Fibroblast of lung (primary cell): ENCODE measurements around the gene EGLN3. TPM values are rescaled to one million over a fixed set of nuclear protein-coding genes. Genes with fewer than 3 reads are reported as not detected.

Source experiments
- DNase-seq, 2 donors: peaks; one replicate each; pipeline versions ENCODE4 v3.0.0 to v3.0.0-alpha.2; 2010; ENCODE audit warnings: low read depth in 2 of 2
- H2AFZ ChIP-seq: 2 replicates; pipeline ENCODE4 v1.5.1; 2012; ENCODE audit warnings: low read length, control low read depth, inconsistent platforms
- H3K27ac ChIP-seq: 2 replicates; pipeline ENCODE4 v1.5.1; 2011; ENCODE audit warnings: low read length, control low read depth; ENCODE audit not compliant: insufficient read depth
- H3K27me3 ChIP-seq: 2 replicates; pipeline ENCODE4 v1.5.1; 2011; ENCODE audit warnings: mild to moderate bottlenecking, low read length; ENCODE audit not compliant: control insufficient read depth, insufficient read depth
- H3K36me3 ChIP-seq: 2 replicates; pipeline ENCODE4 v1.5.1; 2011; ENCODE audit warnings: low read length; ENCODE audit not compliant: control insufficient read depth, insufficient read depth
- H3K4me1 ChIP-seq: 2 replicates; pipeline ENCODE4 v1.5.1; 2011; ENCODE audit warnings: low read length; ENCODE audit not compliant: control insufficient read depth, insufficient read depth; ENCODE audit errors: extremely low read depth
- H3K4me2 ChIP-seq: 2 replicates; pipeline ENCODE4 v1.5.1; 2011; ENCODE audit warnings: low read length, control low read depth; ENCODE audit not compliant: insufficient read depth; ENCODE audit errors: extremely low read depth
- H3K4me3 ChIP-seq, 4 experiments: fragments of 200-600 bp in 1 of 4; sonication (generic) in 1 of 4; replicated peaks in 1 of 4; 2 replicates each; pipeline ENCODE4 v1.5.1; 2011 to 2016; ENCODE audit warnings: low read length in 4 of 4, low read depth in 3 of 4, mild to moderate bottlenecking in 3 of 4, control low read depth in 2 of 4, inconsistent platforms in 1 of 4, mixed read lengths in 1 of 4; ENCODE audit not compliant: insufficient read depth in 1 of 4; ENCODE audit errors: control extremely low read depth in 1 of 4
- H3K79me2 ChIP-seq: 2 replicates; pipeline ENCODE4 v1.5.1; 2012; ENCODE audit warnings: mild to moderate bottlenecking, low read length, inconsistent platforms; ENCODE audit not compliant: control insufficient read depth, insufficient read depth
- H3K9ac ChIP-seq: 2 replicates; pipeline ENCODE4 v1.5.1; 2011; ENCODE audit warnings: mild to moderate bottlenecking, low read length, control low read depth; ENCODE audit not compliant: insufficient read depth
- H3K9me3 ChIP-seq: 2 replicates; pipeline ENCODE4 v1.5.1; 2012; ENCODE audit warnings: low read depth, low read length; ENCODE audit not compliant: control insufficient read depth, insufficient read depth
- H4K20me1 ChIP-seq: 2 replicates; pipeline ENCODE4 v1.5.1; 2011; ENCODE audit warnings: low read length; ENCODE audit not compliant: control insufficient read depth, insufficient read depth; ENCODE audit errors: extremely low read depth
- EZH2 ChIP-seq: IDR thresholded peaks from 2 replicates; pipeline ENCODE4 v1.5.1; 2012; ENCODE audit warnings: low read length, control low read depth, mild to moderate bottlenecking; ENCODE audit errors: missing control alignments
- polyA plus RNA-seq, 2 donors: library from polyadenylated mRNA; depleted of rRNA in 1 of 2; stranded (reverse) in 1 of 2; unstranded in 1 of 2; fragments of >200 nt; gene quantifications; 2 replicates each; pipeline ENCODE4 v1.2.1, GENCODE V29; 2011 to 2012; ENCODE audit warnings: missing spikeins in 1 of 2
- total RNA-seq: library from RNA; depleted of rRNA; stranded (reverse); fragments of >200 nt; gene quantifications from 2 replicates; pipeline ENCODE4 v1.2.1, GENCODE V29; 2014
- TF ChIP-seq, protein P1 (sequence below), 2 donors: IDR thresholded peaks in 1 of 2; conservative IDR thresholded peaks in 1 of 2; 1 replicate in 1 of 2; 2 replicates in 1 of 2; pipeline ENCODE4 v1.5.1; 2011 to 2012; ENCODE audit warnings: low read length in 2 of 2, control low read depth in 1 of 2, inconsistent platforms in 1 of 2, low read depth in 1 of 2, mild to moderate bottlenecking in 1 of 2

EGLN3 gene
- total and polyA plus RNA-seq, 2 donors (not counting 1 experiment from before 2014, with no cell fraction given), result 0.08 to 0.66 TPM

DNA sequence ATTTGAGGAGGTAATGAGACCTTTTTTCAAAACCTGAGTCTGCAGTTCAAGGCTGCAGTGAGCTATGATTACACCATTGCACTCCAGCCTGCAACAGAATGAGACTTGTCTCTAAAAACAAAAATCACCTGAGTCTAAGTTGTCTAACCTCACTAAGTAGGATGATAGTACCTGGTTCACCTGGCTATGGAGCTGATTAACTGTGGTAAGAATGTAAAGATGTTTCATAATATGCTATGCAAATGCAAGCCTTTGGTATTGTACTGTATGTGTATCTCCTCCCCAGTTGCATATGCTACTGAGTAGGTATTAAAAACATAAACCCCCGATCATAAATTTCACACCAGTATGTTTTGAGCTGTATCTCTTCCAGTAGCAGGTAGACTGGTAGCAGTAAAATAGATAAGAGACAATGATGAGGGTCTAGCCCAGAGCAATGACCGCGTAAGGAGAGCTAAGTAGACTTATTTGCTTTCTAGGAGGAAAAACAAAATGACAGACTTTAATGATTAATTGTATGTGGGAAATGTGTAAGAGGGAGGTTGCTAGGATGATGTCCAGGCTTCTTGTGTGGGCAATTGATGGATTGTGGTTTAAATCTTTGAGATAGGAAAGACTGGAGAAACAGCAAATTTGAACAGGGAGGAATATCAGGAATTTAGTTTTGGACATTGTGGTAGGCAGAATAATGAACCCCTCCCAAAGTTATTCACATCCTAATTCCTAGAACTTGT is 41.6 kb upstream of the EGLN3 start:
- no peaks in the 10 kb centered on the region for H3K27me3 ChIP-seq
- H3K27ac ChIP-seq, result no peak overlapping the region
- DNase-seq, result peak in 1 of 2 donors; percentile 80
- H2AFZ ChIP-seq, result no peak overlapping the region
- H3K36me3 ChIP-seq, result no peaks in the 10 kb centered on the region
- TF ChIP-seq, protein P1, sequence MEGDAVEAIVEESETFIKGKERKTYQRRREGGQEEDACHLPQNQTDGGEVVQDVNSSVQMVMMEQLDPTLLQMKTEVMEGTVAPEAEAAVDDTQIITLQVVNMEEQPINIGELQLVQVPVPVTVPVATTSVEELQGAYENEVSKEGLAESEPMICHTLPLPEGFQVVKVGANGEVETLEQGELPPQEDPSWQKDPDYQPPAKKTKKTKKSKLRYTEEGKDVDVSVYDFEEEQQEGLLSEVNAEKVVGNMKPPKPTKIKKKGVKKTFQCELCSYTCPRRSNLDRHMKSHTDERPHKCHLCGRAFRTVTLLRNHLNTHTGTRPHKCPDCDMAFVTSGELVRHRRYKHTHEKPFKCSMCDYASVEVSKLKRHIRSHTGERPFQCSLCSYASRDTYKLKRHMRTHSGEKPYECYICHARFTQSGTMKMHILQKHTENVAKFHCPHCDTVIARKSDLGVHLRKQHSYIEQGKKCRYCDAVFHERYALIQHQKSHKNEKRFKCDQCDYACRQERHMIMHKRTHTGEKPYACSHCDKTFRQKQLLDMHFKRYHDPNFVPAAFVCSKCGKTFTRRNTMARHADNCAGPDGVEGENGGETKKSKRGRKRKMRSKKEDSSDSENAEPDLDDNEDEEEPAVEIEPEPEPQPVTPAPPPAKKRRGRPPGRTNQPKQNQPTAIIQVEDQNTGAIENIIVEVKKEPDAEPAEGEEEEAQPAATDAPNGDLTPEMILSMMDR (conservative IDR thresholded peaks at IDR 0.05 in 1 of 2, IDR thresholded peaks at IDR 0.05 in 1 of 2; ENCODE audit: low read depth in 1 of 2, low read length in 2 of 2), result no peak
- no peak for TF ChIP-seq EZH2
- no peaks in the 10 kb centered on the region for H3K4me1 ChIP-seq
- no peaks in the 10 kb centered on the region for H3K9me3 ChIP-seq
- no peak overlapping the region for H3K4me2 ChIP-seq
- H3K4me3 ChIP-seq, result no peak overlapping the region
- no peak overlapping the region for H3K9ac ChIP-seq
- H3K79me2 ChIP-seq, result no peaks in the 10 kb centered on the region
- no peaks in the 10 kb centered on the region for H4K20me1 ChIP-seq

DNA sequence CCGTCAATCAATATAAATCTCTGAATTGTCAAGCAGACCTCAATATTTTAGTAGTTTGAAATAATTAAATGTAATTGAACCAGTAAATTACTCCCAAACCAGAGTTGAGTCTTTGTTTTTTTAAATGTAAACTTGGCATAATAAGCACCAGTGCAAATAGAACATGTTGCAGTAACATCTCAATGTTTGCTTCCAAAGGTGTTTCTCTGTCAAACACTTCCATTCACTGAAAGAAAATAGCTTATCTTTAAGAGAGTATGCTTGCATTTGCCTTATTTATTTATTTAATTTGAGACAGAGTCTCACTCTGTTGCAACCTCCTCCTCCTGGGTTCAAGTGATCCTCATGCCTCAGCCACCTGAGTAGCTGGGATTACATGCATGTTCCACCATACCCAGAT is 39.9 kb upstream of the EGLN3 start:
- Histone ChIP-seq H3K4me1 (no peaks in the 10 kb centered on the region), H3K4me3 (no peak overlapping the region), H3K9me3 (no peaks in the 10 kb centered on the region), H3K27me3 (no peaks in the 10 kb centered on the region), H3K27ac (no peak overlapping the region), H3K36me3 (no peaks in the 10 kb centered on the region), H3K4me2 (no peak overlapping the region), H2AFZ (no peak overlapping the region), H4K20me1 (no peaks in the 10 kb centered on the region), H3K79me2 (no peaks in the 10 kb centered on the region), H3K9ac (no peak overlapping the region)
- TF ChIP-seq EZH2, result no peak
- TF ChIP-seq, protein P1 (conservative IDR thresholded peaks at IDR 0.05 in 1 of 2, IDR thresholded peaks at IDR 0.05 in 1 of 2; ENCODE audit: low read depth in 1 of 2, low read length in 2 of 2), result no peak
- no peak for DNase-seq

DNA sequence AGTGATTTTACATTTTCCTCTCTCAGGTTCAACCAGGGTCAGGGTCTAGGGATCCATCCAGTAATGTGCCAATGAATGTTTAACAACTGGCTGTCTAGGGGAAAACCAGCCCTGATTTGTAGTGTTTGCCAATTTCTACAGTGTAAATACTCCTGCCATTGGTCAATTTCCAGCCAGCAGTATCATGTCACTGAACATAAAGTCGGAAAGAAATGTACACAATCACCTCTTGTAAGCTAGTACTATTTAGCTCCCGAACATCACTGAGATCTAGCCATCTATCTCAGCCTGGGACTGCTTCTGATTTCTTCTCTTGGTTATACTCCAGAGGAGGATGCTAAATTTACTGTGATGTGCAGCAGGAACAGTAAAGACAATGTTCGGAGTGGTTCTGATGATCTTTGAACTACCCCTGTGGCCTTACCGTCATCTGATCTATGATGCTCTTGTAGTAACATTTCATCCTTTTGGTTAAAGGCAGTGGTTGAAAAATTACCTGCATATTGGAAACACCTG is 36.7 kb upstream of the EGLN3 start:
- Histone ChIP-seq H3K79me2 (no peaks in the 10 kb centered on the region), H3K4me2 (no peak overlapping the region), H3K27me3 (no peaks in the 10 kb centered on the region), H3K9ac (no peak overlapping the region), H4K20me1 (no peaks in the 10 kb centered on the region), H3K9me3 (no peaks in the 10 kb centered on the region), H3K27ac (no peak overlapping the region), H3K36me3 (no peaks in the 10 kb centered on the region), H2AFZ (no peak overlapping the region), H3K4me3 (no peak overlapping the region), H3K4me1 (no peaks in the 10 kb centered on the region)
- no peak for DNase-seq
- TF ChIP-seq, protein P1 (conservative IDR thresholded peaks at IDR 0.05 in 1 of 2, IDR thresholded peaks at IDR 0.05 in 1 of 2; ENCODE audit: low read depth in 1 of 2, low read length in 2 of 2), result no peak
- TF ChIP-seq EZH2, result no peak
